Heart right ventricle (tissue), 16 donors: ENCODE data around the gene ADCY2. TPM values are rescaled to one million over a fixed set of nuclear protein-coding genes. Genes with fewer than 3 reads are reported as not detected.

ENCODE experiments used
- ATAC-seq, 8 donors: fragments of 200-7000 bp; cut with Tn5 transposase; one replicate each; pipeline ENCODE4 v1.9.1; 2020; ENCODE audit warnings: mild to moderate bottlenecking in 8 of 8, moderate library complexity in 8 of 8, moderate number of reproducible peaks in 1 of 8
- DNase-seq, 2 donors: peaks; one replicate each; pipeline ENCODE4 v3.0.0-alpha.2; 2020
- H3K27ac ChIP-seq, 10 donors: fragments of 200-600 bp; sonication (generic) in 2 of 10; one replicate each; pipeline versions ENCODE4 v1.5.0 to v1.8.0; 2020 to 2022; ENCODE audit warnings: mild to moderate bottlenecking in 3 of 10
- H3K27me3 ChIP-seq, 7 donors: fragments of 200-600 bp; one replicate each; pipeline ENCODE4 v1.8.0; 2021 to 2022; ENCODE audit warnings: mild to moderate bottlenecking in 2 of 7
- H3K36me3 ChIP-seq, 9 donors: fragments of 200-600 bp; sonication (generic) in 1 of 9; one replicate each; pipeline versions ENCODE4 v1.5.0 to v1.8.0; 2020 to 2022; ENCODE audit warnings: mild to moderate bottlenecking in 2 of 9
- H3K4me1 ChIP-seq, 9 donors: fragments of 200-600 bp; sonication (generic) in 1 of 9; one replicate each; pipeline versions ENCODE4 v1.5.0 to v1.8.0; 2020 to 2022; ENCODE audit warnings: mild to moderate bottlenecking in 4 of 9
- H3K4me3 ChIP-seq, 10 donors: fragments of 200-600 bp; sonication (generic) in 2 of 10; one replicate each; pipeline versions ENCODE4 v1.5.0 to v1.8.0; 2020 to 2022; ENCODE audit warnings: mild to moderate bottlenecking in 7 of 10, moderate library complexity in 2 of 10
- H3K9me3 ChIP-seq, 11 donors: fragments of 200-600 bp in 10 of 11; sonication (generic) in 2 of 11; one replicate each; pipeline versions ENCODE4 v1.5.0 to v1.8.0; 2013 to 2022; ENCODE audit warnings: mild to moderate bottlenecking in 2 of 11, control low read depth in 1 of 11, moderate library complexity in 1 of 11
- WGBS, 2 donors: extraction: QIAGEN DNeasy Blood & Tissue Kit; methylation state at CpG; one replicate each; pipeline ENCODE4 v1.1.7; 2013; ENCODE audit warnings: inconsistent platforms in 1 of 2; 5-methylcytosine and 5-hydroxymethylcytosine counted together
- intact Hi-C, 10 donors: fragments of 100-400 bp; cut with DNase I; formaldehyde crosslinking; loops; one replicate each; pipeline versions ENCODE4 v1.11.1 to v1.14.2; 2022
- long read RNA-seq, 3 donors: library from polyadenylated mRNA; unstranded; transcript quantifications; one replicate each; pipeline ENCODE4 v2.0.0, GENCODE V29; 2020 to 2021
- polyA plus RNA-seq, 2 donors: library from polyadenylated mRNA; stranded (reverse); fragments of 200-250 nt; gene quantifications; one replicate each; pipeline ENCODE4 v1.2.3, GENCODE V29; 2013
- total RNA-seq, 10 donors: library from RNA; stranded (reverse); fragmentation: NEBNext Ultra II Directional in 3 of 10; extraction: Animal tissue kit (Norgen Biotek cat#: 25700) in 3 of 10; gene quantifications; one replicate each; pipeline versions ENCODE4 v1.2.1 to v1.2.4, GENCODE V29; 2021 to 2023
- TF ChIP-seq, protein P1 (sequence below), 9 donors: fragments of 200-600 bp; sonication (generic) in 2 of 9; IDR thresholded peaks; one replicate each; pipeline versions ENCODE4 v1.5.0 to v1.8.0; 2021 to 2022; ENCODE audit warnings: antibody characterized with exemption in 9 of 9, mild to moderate bottlenecking in 5 of 9, moderate library complexity in 1 of 9
- donor health status: Arrhythmogenic right ventricular cardiomyopathy.
- donor health status: ischemic (EF 13 %, LVEDD 7.1; RV severe dilation, severe dysfunction).
- donor health status: healthy with polysubstance abuse.
- donor health status: DM: no; HTN: yes; CAD: no.
- donor health status: DM: no; HTN: no; CAD: no.
- donor health status: ischemic (EF 25% LVEDD 6.9; RV normal size, moderate dysfunction).
- donor health status: ischemic (EF 25% LVEDD 5.7; RV mildly dilated, moderate dysfunction).
- donor health status: healthy.
- donor health status: DM: yes; HTN: yes; CAD: no.
- donor health status: Ischemic cardiomyopathy.
- donor health status: ischemic (EF 35%, LVEDD 5.7; RV mildly dilated, moderate dysfunction).
- donor health status: nonischemic (EF 11% LVEDD 7.7; RV severe dilation, severe dysfunction).
- donor health status: DM: yes; HTN: yes; CAD: no.
- donor health status: PGD.
- donor health status: ischemic (EF 29% LVEDD 5.4; RV normal size, mild dysfunction).
- donor health status: nonischemic (EF 23%, LVEDD 6.1; RV moderate dilation, normal function).

The ADCY2 gene
- under 1 TPM; 0.04 to 0.90 (median 0.22) TPM for total RNA-seq
- under 1 TPM; 0.07 to 0.13 TPM for polyA plus RNA-seq
- long read RNA-seq, donor 1 = 0 reads
- long read RNA-seq, donor 2 = 0 reads
- long read RNA-seq, donor 3, partial matches to known transcripts = 0 of 1 reads
- long read RNA-seq, donor 3, other reads (novel, unspliced or antisense) = 1 of 1 reads

DNA sequence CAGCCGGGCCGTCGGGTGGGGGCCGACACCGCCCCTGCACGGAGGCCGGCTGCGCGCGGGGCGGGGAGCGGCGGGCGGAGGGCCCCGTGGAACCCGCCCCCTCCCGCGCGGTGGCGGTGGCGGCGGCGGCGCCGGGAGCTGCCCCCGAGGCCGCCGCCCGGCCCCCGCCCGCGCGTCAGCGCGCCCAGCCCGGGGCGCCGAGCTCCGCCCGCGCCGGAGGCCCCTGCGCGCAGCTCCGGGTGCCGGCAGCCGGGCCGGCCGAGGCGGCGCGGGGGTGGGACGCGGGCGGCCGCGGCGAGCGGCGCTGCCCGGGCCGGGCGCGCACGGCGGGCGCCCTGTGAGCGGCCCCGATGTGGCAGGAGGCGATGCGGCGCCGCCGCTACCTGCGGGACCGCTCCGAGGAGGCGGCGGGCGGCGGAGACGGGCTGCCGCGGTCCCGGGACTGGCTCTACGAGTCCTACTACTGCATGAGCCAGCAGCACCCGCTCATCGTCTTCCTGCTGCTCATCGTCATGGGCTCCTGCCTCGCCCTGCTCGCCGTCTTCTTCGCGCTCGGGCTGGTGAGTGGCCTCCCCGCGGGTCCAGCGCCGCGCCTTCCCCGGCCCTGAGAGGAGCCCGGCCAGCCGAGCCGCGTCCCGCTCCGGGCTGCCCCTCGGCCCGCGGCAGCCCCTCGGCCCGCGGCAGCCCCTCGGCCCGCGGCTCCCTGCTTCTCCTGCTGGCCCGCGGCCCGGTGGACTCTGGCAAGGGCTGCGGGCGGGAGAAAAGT, at the start of gene ADCY2:
Gene ADCY2 (plus strand): TSS at position 192 of the 766 bp plus-strand sequence. CDS start 159 bp downstream, at position 351.
- ATAC-seq = peak in 2 of 8 donors; percentile 23 to 47
- no peak within 1 kb of the TSS for H3K27ac ChIP-seq
- intact Hi-C loops = loop anchor here in 3 of 10 donors (10.0 kb wide), 2 partner anchors 571 to 631 kb away; no protein-coding TSS in a partner anchor

DNA sequence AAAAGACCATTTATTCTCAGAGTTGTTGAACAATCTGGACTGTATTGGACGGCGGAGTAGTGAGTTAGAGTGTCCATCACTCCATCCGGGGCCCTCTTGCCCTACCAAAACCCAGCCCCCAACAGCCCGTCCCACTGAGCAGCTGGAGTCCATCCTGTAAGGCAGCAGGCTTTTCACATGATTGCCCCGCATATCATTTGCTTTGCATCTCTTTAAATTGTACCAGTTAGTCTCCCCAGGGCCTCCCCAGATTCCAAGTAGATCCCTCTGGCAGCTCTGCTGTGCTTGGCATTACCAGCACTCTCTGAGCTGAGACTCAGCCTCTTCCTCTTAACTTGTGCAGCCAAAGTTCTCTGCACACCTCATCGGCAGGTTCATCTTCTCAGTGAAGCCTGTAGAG, 48.6 kb upstream of the ADCY2 start:
- H3K4me1 ChIP-seq = no peaks in the 10 kb centered on the region
- DNase-seq (no peak), ATAC-seq (no peak)
- TF ChIP-seq, protein P1, sequence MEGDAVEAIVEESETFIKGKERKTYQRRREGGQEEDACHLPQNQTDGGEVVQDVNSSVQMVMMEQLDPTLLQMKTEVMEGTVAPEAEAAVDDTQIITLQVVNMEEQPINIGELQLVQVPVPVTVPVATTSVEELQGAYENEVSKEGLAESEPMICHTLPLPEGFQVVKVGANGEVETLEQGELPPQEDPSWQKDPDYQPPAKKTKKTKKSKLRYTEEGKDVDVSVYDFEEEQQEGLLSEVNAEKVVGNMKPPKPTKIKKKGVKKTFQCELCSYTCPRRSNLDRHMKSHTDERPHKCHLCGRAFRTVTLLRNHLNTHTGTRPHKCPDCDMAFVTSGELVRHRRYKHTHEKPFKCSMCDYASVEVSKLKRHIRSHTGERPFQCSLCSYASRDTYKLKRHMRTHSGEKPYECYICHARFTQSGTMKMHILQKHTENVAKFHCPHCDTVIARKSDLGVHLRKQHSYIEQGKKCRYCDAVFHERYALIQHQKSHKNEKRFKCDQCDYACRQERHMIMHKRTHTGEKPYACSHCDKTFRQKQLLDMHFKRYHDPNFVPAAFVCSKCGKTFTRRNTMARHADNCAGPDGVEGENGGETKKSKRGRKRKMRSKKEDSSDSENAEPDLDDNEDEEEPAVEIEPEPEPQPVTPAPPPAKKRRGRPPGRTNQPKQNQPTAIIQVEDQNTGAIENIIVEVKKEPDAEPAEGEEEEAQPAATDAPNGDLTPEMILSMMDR (IDR thresholded peaks at IDR 0.05) = no peak
- H3K36me3 ChIP-seq = no peaks in the 10 kb centered on the region
- no peak overlapping the region for H3K27ac ChIP-seq
- H3K27me3 ChIP-seq = no peaks in the 10 kb centered on the region
- H3K9me3 ChIP-seq = peaks cover 0 to 4% (median 0%) of the 10 kb centered on the region in 11 donors
- 41 to 44% methylated on average over 6 of the region's 6 CpGs for WGBS, 2 donors
- no peak overlapping the region for H3K4me3 ChIP-seq
- intact Hi-C loops = no loop called here

More for the DNA sequence above, at the start of gene ADCY2:
- WGBS, 2 donors = 0 to 1% methylated on average over 60 to 119 of the region's 121 CpGs
- Histone ChIP-seq H3K4me1 (peaks cover 0 to 12% (median 0%) of the 10 kb centered on the region in 9 donors), H3K36me3 (no peaks in the 10 kb centered on the region), H3K9me3 (no peaks in the 10 kb centered on the region), H3K27me3 (peaks cover 4 to 72% (median 63%) of the 10 kb centered on the region in 7 donors), H3K4me3 (peak within 1 kb of the TSS in 9 of 10 donors; percentile 17 to 47 (median 40))
- no peak for DNase-seq
- TF ChIP-seq, protein P1 (IDR thresholded peaks at IDR 0.05) = no peak

DNA sequence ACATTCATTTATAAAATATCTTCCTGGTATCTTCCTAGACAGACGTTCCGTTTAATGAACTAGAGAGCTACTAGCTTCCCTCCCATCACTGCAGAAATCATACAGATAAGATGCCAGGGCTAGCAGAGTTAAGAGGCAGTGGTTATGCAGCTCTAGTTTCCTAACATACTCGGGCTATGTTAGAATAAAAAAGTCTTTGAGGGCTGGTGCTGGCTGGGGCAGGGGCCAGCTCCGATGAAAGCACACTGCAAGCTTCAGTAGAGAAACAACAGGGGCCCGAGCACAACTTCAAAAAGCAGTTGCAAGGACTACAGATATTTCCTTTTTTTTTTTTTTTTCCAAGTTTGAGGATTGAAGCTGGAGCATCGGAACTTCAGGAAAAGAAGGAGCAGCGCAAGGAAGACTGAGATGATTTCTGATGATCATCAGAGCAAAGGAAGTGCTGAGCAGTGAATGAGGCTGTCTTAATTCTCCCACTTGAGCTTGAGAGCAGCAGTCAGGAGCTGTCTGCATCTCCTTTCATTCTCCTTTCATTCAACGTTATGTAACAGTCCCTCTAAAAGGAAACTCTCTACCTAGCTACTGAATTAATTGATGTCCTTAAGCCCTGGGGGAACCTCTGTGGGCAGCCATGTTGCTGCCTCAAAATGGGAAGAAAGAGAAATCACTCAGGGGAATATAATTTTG, 47.6 kb upstream of the ADCY2 start:
- intact Hi-C loops = no loop called here
- ATAC-seq (no peak), DNase-seq (no peak)
- Histone ChIP-seq H3K36me3 (no peaks in the 10 kb centered on the region), H3K4me1 (no peaks in the 10 kb centered on the region), H3K27ac (no peak overlapping the region), H3K27me3 (no peaks in the 10 kb centered on the region), H3K9me3 (peaks cover 0 to 4% (median 0%) of the 10 kb centered on the region in 11 donors), H3K4me3 (no peak overlapping the region)
- TF ChIP-seq, protein P1 (IDR thresholded peaks at IDR 0.05) = no peak
- 30 to 32% methylated on average over 8 of the region's 8 CpGs for WGBS, 2 donors

DNA sequence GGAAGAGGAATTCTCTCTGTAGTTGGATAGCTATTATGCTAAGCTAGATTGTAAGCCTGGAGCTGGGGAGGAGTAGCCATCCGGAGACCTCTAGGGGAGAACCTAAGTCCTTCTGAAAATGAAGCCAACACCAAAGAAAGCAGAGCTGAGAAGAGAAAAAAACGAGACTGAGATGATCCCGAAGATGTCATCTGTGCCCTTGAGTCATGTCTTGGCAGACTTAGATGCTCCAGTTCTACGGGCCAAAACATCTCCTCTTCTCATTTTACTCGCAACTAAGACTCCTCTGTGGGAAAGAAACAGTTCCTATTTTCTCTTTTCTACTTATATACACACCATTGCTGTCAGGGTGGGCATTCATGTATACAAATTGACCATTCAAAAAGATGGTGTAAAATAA, 34.3 kb upstream of the ADCY2 start:
- Histone ChIP-seq H3K4me1 (no peaks in the 10 kb centered on the region), H3K9me3 (peaks cover 0 to 6% (median 0%) of the 10 kb centered on the region in 11 donors), H3K27me3 (peaks cover 0 to 7% (median 0%) of the 10 kb centered on the region in 7 donors), H3K27ac (no peak overlapping the region), H3K4me3 (no peak overlapping the region), H3K36me3 (no peaks in the 10 kb centered on the region)
- DNase-seq (no peak), ATAC-seq (no peak)
- intact Hi-C loops = no loop called here
- TF ChIP-seq, protein P1 (IDR thresholded peaks at IDR 0.05) = no peak
- WGBS, 2 donors = 67% methylated on average over 5 of the region's 5 CpGs
